B cell (primary cell): ENCODE results near the gene WFS1.

Experiments
- EZH2 ChIP-seq: IDR thresholded peaks from 2 replicates; pipeline ENCODE4 v1.6.1; 2012; ENCODE audit warnings: borderline replicate concordance, low read depth, mild to moderate bottlenecking, moderate library complexity, low read length; ENCODE audit not compliant: insufficient read depth, poor library complexity, severe bottlenecking
- TF ChIP-seq, protein P1 (sequence below): fragments of 200-600 bp; IDR thresholded peaks from one replicate; pipeline ENCODE4 v1.8.0; 2022; ENCODE audit warnings: antibody characterized with exemption, mild to moderate bottlenecking

DNA sequence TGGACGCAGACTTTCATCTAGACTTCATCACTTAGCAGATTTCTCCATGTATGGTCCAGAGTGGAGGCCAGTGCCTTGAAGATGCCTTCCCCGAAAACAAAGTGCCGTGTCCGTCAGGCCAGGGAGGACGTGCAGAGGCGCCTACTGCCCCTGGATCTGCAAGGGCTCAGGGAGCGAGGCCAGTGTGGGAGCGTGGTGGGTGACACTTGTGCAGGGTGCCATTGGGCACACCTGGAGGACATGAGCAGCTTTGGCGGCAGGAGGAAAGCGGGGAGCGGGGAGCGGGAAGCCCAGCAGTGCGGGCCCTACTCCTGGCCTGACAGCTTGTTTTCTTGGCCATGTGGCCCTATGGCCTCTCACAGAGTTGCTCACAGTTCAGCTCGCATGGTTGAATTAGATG lies 25.8 kb downstream of the WFS1 start:
- TF ChIP-seq, protein P1, sequence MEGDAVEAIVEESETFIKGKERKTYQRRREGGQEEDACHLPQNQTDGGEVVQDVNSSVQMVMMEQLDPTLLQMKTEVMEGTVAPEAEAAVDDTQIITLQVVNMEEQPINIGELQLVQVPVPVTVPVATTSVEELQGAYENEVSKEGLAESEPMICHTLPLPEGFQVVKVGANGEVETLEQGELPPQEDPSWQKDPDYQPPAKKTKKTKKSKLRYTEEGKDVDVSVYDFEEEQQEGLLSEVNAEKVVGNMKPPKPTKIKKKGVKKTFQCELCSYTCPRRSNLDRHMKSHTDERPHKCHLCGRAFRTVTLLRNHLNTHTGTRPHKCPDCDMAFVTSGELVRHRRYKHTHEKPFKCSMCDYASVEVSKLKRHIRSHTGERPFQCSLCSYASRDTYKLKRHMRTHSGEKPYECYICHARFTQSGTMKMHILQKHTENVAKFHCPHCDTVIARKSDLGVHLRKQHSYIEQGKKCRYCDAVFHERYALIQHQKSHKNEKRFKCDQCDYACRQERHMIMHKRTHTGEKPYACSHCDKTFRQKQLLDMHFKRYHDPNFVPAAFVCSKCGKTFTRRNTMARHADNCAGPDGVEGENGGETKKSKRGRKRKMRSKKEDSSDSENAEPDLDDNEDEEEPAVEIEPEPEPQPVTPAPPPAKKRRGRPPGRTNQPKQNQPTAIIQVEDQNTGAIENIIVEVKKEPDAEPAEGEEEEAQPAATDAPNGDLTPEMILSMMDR = no peak
- TF ChIP-seq EZH2 = no peak
